GM12874 (cell line): ENCODE results near the gene PPP1R3F.

Experiments used
- CTCF ChIP-seq: IDR thresholded peaks from 2 replicates; pipeline ENCODE4 v1.5.1; 2011; ENCODE audit warnings: low read depth, mild to moderate bottlenecking, control low read depth, low read length, moderate library complexity; ENCODE audit not compliant: insufficient read depth

Gene PPP1R3F

GRCh38 chrX:49269767-49270248 lies at the start of gene PPP1R3F:
Gene PPP1R3F (plus strand): TSS chrX:49269793. CDS start chrX:49269870, 77 bp downstream.
- no peak for TF ChIP-seq CTCF

GRCh38 chrX:49220100-49220499 lies 49.5 kb upstream of the PPP1R3F start:
- no peak for TF ChIP-seq CTCF

- no peak for TF ChIP-seq CTCF
Observed at GRCh38 chrX:49221868-49222267, 47.7 kb upstream of the PPP1R3F start.

- TF ChIP-seq CTCF, result no peak
Observed at GRCh38 chrX:49225858-49226257, 43.7 kb upstream of the PPP1R3F start.

GRCh38 chrX:49226946-49227345 lies 42.6 kb upstream of the PPP1R3F start:
- TF ChIP-seq CTCF, result no peak

GRCh38 chrX:49227726-49228125 lies 41.9 kb upstream of the PPP1R3F start:
- TF ChIP-seq CTCF, result no peak

GRCh38 chrX:49228185-49228584 lies 41.4 kb upstream of the PPP1R3F start:
- no peak for TF ChIP-seq CTCF
